Activated CD8-positive, alpha-beta T cell treated with anti-CD3 and anti-CD28 coated beads, Interleukin-2, amount 10 ng/mL, durations not matched to agents 7 days and 5 days (primary cell): Measurements from ENCODE around the gene RETN. TPM values are rescaled to one million over a fixed set of nuclear protein-coding genes. Genes with fewer than 3 reads are reported as not detected.

ENCODE experiments used
- ATAC-seq: fragments of 150-1000 bp; cut with Tn5 transposase; one replicate; pipeline ENCODE4 v1.10.0; 2021; ENCODE audit warnings: moderate library complexity
- CTCF ChIA-PET: fragments of 350-600 bp; sonication (Branson Sonifier 250); formaldehyde crosslinking; loops from one replicate; lab custom pipeline; 2021; ENCODE audit warnings: antibody characterized with exemption; lab: Charles Lee
- POLR2A ChIA-PET: fragments of 350-600 bp; sonication (Branson Sonifier 250); formaldehyde crosslinking; loops from one replicate; lab custom pipeline; 2021; ENCODE audit warnings: antibody characterized with exemption; lab: Charles Lee
- DNase-seq: peaks from one replicate; pipeline ENCODE4 v3.0.0-alpha.2; 2020
- H3K27ac Mint-ChIP-seq: one replicate; pipeline ENCODE4 v1.8.0; 2021; ENCODE audit warnings: mild to moderate bottlenecking, mixed read lengths
- H3K27me3 Mint-ChIP-seq: one replicate; pipeline ENCODE4 v1.8.0; 2021; ENCODE audit warnings: low read depth, mixed read lengths
- H3K36me3 Mint-ChIP-seq: one replicate; pipeline ENCODE4 v1.8.0; 2021; ENCODE audit warnings: low read depth, mixed read lengths
- H3K4me1 Mint-ChIP-seq: one replicate; pipeline ENCODE4 v1.8.0; 2021; ENCODE audit warnings: low read depth, mixed read lengths
- H3K4me3 Mint-ChIP-seq: one replicate; pipeline ENCODE4 v1.8.0; 2021; ENCODE audit warnings: mild to moderate bottlenecking, mixed read lengths
- H3K9me3 Mint-ChIP-seq: one replicate; pipeline ENCODE4 v1.8.0; 2022; ENCODE audit warnings: mixed read lengths; ENCODE audit not compliant: insufficient read depth
- total RNA-seq, 2 experiments: library from RNA; stranded (reverse); gene quantifications; one replicate each; pipeline ENCODE4 v1.2.3, GENCODE V29; 2021

RETN gene
- total RNA-seq, 2 experiments from 2014 or later: 2.2 to 3.0 TPM

DNA sequence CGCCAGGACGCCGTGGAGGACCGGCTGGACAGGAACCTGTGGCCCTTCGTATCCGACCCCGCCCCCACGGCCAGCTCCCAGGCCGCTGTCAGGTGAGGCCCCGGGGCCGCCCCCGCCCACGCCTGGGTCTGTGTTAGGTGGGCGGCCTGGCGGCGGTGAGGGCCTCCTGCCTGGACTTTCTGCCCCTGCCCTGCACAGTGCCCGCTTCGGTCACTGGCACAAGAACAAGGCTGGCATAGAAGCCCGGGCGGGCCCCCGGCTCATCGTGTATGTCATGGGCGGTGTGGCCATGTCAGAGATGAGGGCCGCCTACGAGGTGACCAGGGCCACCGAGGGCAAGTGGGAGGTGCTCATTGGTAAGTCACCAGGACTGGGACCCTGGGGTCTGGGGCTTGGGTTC is 21.7 kb upstream of the RETN start:
- ATAC-seq (no peak), DNase-seq (no peak)
- Mint-ChIP-seq H3K4me1 (peaks cover 6% of the 10 kb centered on the region), H3K9me3 (no peaks in the 10 kb centered on the region), H3K4me3 (no peak overlapping the region), H3K36me3 (peaks cover 19% of the 10 kb centered on the region), H3K27me3 (no peaks in the 10 kb centered on the region), H3K27ac (no peak overlapping the region)
- ChIA-PET CTCF (no interaction called here), POLR2A (no interaction called here)

DNA sequence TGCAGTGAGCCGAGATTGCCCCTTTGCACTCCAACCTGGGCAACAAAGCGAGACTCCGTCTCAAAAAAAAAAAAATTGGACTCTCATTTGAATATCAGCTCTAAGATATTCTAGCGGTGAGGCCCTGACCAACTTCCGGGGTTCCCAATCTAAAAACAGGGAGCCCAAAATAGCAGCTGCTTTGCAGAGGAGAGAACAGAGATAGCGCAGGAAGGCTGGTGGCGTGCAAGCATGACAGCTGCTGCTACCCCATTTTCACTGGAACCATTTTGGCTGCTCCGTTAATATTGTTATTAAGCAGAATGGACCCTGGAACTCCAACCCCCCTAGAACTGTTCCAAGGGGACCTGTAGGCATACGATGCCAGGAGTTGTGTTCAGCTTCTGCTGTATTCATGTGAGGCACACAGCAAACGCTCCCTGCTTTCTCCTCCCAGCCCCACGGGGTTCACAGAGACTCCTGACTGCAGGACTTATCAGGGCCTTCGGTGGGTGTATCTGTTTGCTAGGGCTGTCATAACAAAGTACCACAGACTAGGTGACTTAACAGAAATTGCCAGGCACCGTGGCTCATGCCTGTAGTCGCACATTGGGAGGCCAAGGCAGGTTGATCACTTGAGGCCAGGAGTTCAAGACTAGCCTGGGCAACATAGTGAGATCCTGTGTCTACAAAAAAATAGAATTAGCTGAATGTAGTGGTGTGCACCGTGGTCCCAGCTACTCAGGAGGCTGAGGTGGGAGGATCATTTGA is 20.4 kb upstream of the RETN start:
- H3K4me3 Mint-ChIP-seq: no peak overlapping the region
- no peaks in the 10 kb centered on the region for H3K9me3 Mint-ChIP-seq
- H3K27ac Mint-ChIP-seq: no peak overlapping the region
- DNase-seq (no peak), ATAC-seq (no peak)
- POLR2A ChIA-PET: interaction anchor here (0.7 to 1.1 kb wide), 3 partner anchors 11 to 36 kb away, joined by 4 read pairs; partner anchors contain the start of gene RETN
- H3K27me3 Mint-ChIP-seq: no peaks in the 10 kb centered on the region
- peaks cover 12% of the 10 kb centered on the region for H3K36me3 Mint-ChIP-seq
- CTCF ChIA-PET: interaction anchor here (0.8 to 11.0 kb wide), 5 partner anchors 19 to 151 kb away, joined by 3 to 100 read pairs (median 3); partner anchors contain the start of genes PET100, TRAPPC5 and XAB2
- peaks cover 12% of the 10 kb centered on the region for H3K4me1 Mint-ChIP-seq

DNA sequence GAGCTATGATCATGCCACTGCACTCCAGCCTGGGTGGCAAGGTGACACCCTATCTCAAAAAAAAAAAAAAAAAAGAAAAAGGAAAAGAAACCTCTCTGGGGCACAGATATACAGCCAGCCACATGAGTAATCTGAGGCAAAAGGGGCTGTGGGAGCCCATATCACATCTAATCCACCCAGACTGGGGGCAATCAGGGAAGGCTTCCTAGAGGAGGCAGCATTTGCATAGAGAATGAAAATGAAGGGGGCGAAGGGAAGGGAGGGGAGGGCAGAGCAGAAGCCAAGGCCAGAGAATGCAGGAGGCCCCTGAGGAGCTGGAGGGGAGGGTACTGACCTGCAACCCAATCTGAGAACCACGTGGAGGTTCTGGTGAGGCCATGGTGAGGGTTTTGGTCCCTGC is 18.7 kb upstream of the RETN start:
- ATAC-seq (no peak), DNase-seq (no peak)
- Mint-ChIP-seq H3K27me3 (no peaks in the 10 kb centered on the region), H3K4me1 (peaks cover 12% of the 10 kb centered on the region), H3K9me3 (no peaks in the 10 kb centered on the region), H3K27ac (no peak overlapping the region), H3K4me3 (no peak overlapping the region), H3K36me3 (peaks cover 8% of the 10 kb centered on the region)
- POLR2A ChIA-PET: no interaction called here
- CTCF ChIA-PET: interaction anchor here (3.3 to 11.0 kb wide), 2 partner anchors 12 to 31 kb away, joined by 15 to 100 read pairs; partner anchors contain the start of genes STXBP2 and TRAPPC5

DNA sequence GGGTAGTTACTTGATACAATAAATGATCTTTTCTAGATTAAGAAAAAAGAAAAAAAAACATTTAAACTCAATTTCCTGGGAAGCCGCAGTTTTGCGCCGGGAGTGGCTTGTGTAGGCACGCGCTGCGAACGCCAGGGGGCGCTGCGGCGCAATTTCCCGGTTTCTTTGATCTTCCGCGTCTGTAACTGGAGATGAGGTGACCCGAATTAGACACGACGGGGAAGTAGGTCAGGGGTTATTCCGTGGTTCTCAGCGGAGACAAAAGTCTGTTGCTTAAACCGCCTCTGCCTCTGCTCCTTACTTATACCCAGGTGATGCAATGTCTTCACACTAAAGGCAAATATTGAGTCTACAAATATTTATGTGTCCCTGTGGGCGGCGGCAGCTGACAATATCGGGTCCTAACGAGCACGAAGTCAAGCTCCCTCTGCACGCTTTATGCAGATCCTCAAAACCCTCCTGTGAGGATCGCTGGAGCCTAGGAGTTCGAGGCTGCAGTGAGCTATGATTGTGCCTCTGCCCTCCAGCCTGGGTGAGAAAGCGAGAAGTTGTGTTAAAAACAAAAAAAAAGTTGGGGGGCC is 16.7 kb upstream of the RETN start:
- ChIA-PET POLR2A (interaction anchor here (0.8 to 2.7 kb wide), 2 partner anchors 22 to 147 kb away, joined by 3 to 8 read pairs; partner anchors contain the start of genes PET100 and XAB2), CTCF (interaction anchor here (0.6 to 11.0 kb wide), 18 partner anchors 8 to 553 kb away, joined by 3 to 100 read pairs (median 4); partner anchors contain the start of genes PCP2, PET100, RETN and STXBP2)
- Mint-ChIP-seq H3K9me3 (no peaks in the 10 kb centered on the region), H3K27me3 (no peaks in the 10 kb centered on the region), H3K36me3 (peaks cover 3% of the 10 kb centered on the region), H3K27ac (peak overlapping the region; percentile 66), H3K4me1 (peaks cover 22% of the 10 kb centered on the region), H3K4me3 (peak overlapping the region; percentile 58)
- ATAC-seq (peak; percentile 90), DNase-seq (peak; percentile 91)

DNA sequence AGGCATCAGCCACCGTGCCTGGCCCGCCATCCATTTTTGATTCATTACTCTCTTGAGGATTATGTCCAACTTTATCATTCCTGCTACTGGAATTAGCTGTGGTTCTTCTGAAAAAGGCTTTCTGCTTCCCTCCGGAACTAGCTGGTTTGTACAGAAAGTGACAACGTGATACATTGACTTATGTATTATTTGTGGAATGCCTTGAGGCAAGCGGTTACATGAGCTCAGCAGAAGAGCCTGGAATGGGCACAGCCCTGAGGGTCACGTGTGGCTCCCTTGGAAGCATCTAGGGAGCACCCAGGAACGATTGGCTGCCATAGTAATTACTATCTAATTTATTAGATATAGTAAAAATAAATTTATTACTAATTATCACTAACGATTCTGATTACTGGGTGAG is 14.4 kb upstream of the RETN start:
- Mint-ChIP-seq H3K4me1 (peaks cover 36% of the 10 kb centered on the region), H3K36me3 (no peaks in the 10 kb centered on the region), H3K27ac (no peak overlapping the region), H3K27me3 (no peaks in the 10 kb centered on the region), H3K4me3 (no peak overlapping the region), H3K9me3 (no peaks in the 10 kb centered on the region)
- DNase-seq: no peak
- CTCF ChIA-PET: interaction anchor here (11.0 kb wide), 1 partner anchor 27 kb away, joined by 100 read pairs; the partner anchor contains the start of gene TRAPPC5
- POLR2A ChIA-PET: interaction anchor here (1.0 kb wide), 1 partner anchor 25 kb away, joined by 3 read pairs; the partner anchor contains the start of genes PET100 and XAB2
- no peak for ATAC-seq

DNA sequence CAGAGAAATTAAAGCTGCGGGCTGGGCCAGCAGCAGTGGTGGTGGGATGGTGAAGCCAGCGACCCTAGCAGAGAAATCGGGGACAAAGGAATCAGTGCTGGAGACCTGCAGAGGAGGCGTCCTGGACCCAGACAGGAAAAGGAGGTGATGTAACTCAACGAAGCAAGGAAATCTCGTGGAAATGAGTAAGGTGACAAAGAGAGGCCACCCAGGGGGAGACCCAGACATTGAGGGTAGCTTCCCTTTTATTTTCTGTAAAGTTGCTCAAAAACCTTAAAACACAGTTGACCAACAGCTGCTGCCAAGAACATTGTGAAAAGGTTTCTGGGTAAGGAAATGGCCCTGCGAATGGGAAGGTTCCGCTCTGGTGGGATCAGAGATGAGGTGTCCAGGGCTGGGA is 13.3 kb upstream of the RETN start:
- no peak overlapping the region for H3K4me3 Mint-ChIP-seq
- CTCF ChIA-PET: interaction anchor here (0.8 to 11.0 kb wide), 2 partner anchors 18 to 26 kb away, joined by 3 to 100 read pairs; partner anchors contain the start of gene TRAPPC5
- POLR2A ChIA-PET: interaction anchor here (2.9 kb wide), 1 partner anchor 26 kb away, joined by 12 read pairs; the partner anchor contains the start of genes PET100 and XAB2
- H3K27me3 Mint-ChIP-seq: no peaks in the 10 kb centered on the region
- ATAC-seq: no peak
- H3K4me1 Mint-ChIP-seq: peaks cover 36% of the 10 kb centered on the region
- no peak overlapping the region for H3K27ac Mint-ChIP-seq
- H3K36me3 Mint-ChIP-seq: no peaks in the 10 kb centered on the region
- DNase-seq: no peak
- H3K9me3 Mint-ChIP-seq: no peaks in the 10 kb centered on the region

DNA sequence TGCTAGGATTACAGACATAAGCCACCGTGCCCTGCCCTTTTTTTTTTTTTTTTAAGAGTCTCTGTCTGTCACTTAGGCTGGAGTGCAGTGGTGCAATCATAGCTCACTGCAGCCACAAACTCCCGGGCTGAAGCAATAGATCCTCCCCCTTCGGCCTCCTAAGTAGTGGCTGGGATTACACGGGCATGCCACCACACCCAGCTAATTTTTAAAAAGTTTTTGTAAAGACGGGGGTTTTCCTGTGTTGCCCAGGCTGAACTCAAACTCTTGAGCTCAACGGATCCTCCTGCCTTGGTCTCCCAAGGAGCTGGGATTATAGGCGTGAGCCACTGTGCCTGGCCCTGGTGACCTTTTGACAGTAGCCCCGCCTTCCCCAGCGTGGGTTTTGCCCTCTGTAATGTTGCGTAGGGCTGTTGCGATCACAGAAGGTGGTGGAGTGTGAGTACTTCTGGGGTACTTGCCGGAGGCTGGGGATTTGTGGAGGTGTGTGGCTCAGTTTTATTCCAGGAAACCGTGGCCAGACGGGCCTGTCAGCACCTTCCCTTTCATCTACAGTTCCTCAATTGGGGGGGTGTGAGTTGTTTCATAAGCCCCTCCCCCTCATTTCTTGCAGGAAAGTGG is 11.6 kb upstream of the RETN start:
- Mint-ChIP-seq H3K27ac (peak overlapping the region; percentile 86), H3K9me3 (no peaks in the 10 kb centered on the region), H3K27me3 (peaks cover 2% of the 10 kb centered on the region), H3K36me3 (no peaks in the 10 kb centered on the region), H3K4me3 (peak overlapping the region; percentile 68), H3K4me1 (peaks cover 33% of the 10 kb centered on the region)
- ATAC-seq (peak; percentile 58), DNase-seq (peak; percentile 58)
- ChIA-PET CTCF (interaction anchor here (0.7 to 11.0 kb wide), 5 partner anchors 17 to 143 kb away, joined by 3 to 100 read pairs (median 3); partner anchors contain the start of gene TRAPPC5), POLR2A (interaction anchor here (2.9 kb wide), 1 partner anchor 27 kb away, joined by 12 read pairs; the partner anchor contains the start of genes PET100 and XAB2)

DNA sequence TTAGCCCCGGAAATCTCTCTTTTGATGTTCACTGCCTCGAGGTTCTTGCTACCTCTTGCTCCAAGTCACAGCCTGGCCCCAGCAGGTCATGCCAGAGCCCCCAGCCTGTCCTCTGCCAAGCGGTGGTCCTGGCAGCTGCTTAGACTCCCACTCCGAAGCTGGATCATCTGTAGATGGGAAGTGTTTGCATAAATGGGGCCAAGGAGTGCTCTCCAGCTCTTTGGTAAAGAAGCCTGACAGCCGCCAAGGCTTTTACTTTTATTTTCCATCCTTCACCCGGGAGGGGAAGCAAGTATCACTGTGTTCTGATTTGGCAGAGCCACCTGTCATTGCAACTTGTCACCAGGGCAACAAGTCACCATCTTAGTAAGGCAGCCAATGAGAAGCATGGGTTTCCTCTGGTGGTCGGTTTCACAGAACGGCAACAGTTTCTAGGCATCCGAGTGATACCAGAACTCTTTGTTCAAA is 10.6 kb upstream of the RETN start:
- Mint-ChIP-seq H3K27ac (peak overlapping the region; percentile 86), H3K36me3 (no peaks in the 10 kb centered on the region), H3K4me1 (peaks cover 25% of the 10 kb centered on the region), H3K4me3 (peak overlapping the region; percentile 68), H3K27me3 (peaks cover 2% of the 10 kb centered on the region), H3K9me3 (no peaks in the 10 kb centered on the region)
- DNase-seq: peak; percentile 77
- CTCF ChIA-PET: interaction anchor here (0.9 to 11.0 kb wide), 5 partner anchors 16 to 211 kb away, joined by 3 to 100 read pairs (median 4); partner anchors contain the start of gene TRAPPC5
- POLR2A ChIA-PET: interaction anchor here (1.2 to 1.3 kb wide), 3 partner anchors 11 to 29 kb away, joined by 3 to 5 read pairs (median 4); partner anchors contain the start of genes PET100, RETN and XAB2
- ATAC-seq: peak; percentile 94

DNA sequence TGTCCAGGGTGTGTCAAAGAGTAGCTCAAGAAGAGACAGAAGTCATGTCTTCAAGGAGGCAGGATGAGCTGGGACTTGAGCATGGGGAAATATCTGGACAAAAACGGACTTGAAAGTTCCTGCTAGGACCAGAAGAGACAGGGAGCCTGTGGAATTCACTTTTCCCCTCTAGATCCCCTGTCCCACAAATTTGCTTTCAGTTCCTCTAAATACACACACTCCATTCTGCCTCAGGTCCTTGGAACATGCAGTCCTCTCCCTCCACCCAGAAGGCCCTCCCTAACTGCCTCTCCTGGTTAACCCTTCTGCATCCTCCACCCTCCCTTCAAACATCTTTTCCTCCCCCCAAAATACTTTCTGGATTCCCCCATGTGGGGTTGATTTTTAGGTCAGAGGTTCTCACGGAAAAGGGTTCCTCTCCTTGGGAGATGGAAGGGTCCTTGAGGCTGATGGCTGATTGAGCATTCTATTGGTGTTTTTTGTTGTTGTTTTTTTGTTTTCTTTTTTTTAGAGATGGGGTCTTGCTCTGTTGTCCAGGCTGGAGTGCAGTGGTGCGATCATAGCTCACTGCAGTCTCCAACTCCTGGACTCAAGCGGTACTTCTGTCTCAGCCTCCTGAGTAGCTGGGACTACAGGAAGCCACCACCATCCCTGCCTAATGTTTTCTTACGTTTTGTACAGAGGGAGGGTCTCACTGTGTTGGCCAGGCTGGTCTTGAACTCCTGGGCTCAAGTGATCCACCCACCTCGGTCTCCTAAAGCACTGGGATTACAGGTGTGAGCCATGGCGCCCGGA is 6.9 kb upstream of the RETN start:
- Mint-ChIP-seq H3K27me3 (peaks cover 4% of the 10 kb centered on the region), H3K9me3 (no peaks in the 10 kb centered on the region), H3K4me1 (peaks cover 16% of the 10 kb centered on the region), H3K36me3 (no peaks in the 10 kb centered on the region), H3K27ac (no peak overlapping the region), H3K4me3 (no peak overlapping the region)
- POLR2A ChIA-PET: no interaction called here
- ATAC-seq: no peak
- DNase-seq: no peak
- CTCF ChIA-PET: interaction anchor here (1.4 to 2.1 kb wide), 3 partner anchors 10 to 94 kb away, joined by 4 to 17 read pairs (median 6); partner anchors contain the start of gene TRAPPC5

DNA sequence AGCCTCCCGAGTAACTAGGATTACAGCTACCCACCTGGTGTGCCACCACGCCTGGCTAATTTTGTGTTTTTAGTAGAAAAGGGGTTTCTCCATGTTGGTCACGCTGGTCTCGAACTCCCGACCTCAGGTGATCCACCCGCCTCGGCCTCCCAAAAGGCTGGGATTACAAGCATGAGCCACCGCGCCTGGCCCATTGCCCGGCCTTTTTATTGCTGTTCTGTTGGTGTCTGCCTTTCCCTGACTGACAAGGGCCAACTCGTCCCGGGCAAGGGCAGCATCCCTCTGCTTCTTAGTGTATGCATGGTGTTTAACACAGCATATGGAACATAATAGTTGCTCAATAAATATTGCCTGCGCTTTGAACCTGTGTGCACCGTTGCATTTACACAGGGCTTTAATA is 6.2 kb upstream of the RETN start:
- ATAC-seq (no peak), DNase-seq (no peak)
- ChIA-PET POLR2A (no interaction called here), CTCF (interaction anchor here (1.5 kb wide), 1 partner anchor 18 kb away, joined by 7 read pairs; the partner anchor contains the start of gene TRAPPC5)
- H3K9me3 Mint-ChIP-seq: no peaks in the 10 kb centered on the region
- H3K27me3 Mint-ChIP-seq: peaks cover 5% of the 10 kb centered on the region
- no peaks in the 10 kb centered on the region for H3K36me3 Mint-ChIP-seq
- H3K4me1 Mint-ChIP-seq: peaks cover 9% of the 10 kb centered on the region
- H3K27ac Mint-ChIP-seq: no peak overlapping the region
- no peak overlapping the region for H3K4me3 Mint-ChIP-seq
